Upper lobe of left lung (tissue), 6 donors: ENCODE measurements around the gene SLC49A3. TPM values are rescaled to one million over a fixed set of nuclear protein-coding genes. Genes with fewer than 3 reads are reported as not detected.

Experiments used
- ATAC-seq, 2 donors: fragments of 200-7000 bp; cut with Tn5 transposase; one replicate each; pipeline ENCODE4 v1.9.1; 2022; ENCODE audit warnings: mild to moderate bottlenecking in 2 of 2, moderate library complexity in 2 of 2; ENCODE audit not compliant: low FRiP score in 2 of 2
- DNase-seq, 2 donors: peaks; one replicate each; pipeline ENCODE4 v3.0.0-alpha.2; 2019 to 2020
- H3K27ac ChIP-seq, 4 donors: fragments of 200-600 bp; sonication (generic); one replicate each; pipeline ENCODE4 v1.5.1; 2016 to 2019
- H3K27me3 ChIP-seq, 4 donors: fragments of 200-600 bp; sonication (generic); one replicate each; pipeline ENCODE4 v1.5.1; 2017 to 2019
- H3K36me3 ChIP-seq, 4 donors: fragments of 200-600 bp; sonication (generic); one replicate each; pipeline ENCODE4 v1.5.1; 2016 to 2019
- H3K4me1 ChIP-seq, 4 donors: fragments of 200-600 bp; sonication (generic); one replicate each; pipeline ENCODE4 v1.5.1; 2018 to 2019
- H3K4me3 ChIP-seq, 4 donors: fragments of 200-600 bp; sonication (generic); one replicate each; pipeline ENCODE4 v1.5.1; 2017 to 2019; ENCODE audit warnings: mild to moderate bottlenecking in 2 of 4, moderate library complexity in 1 of 4
- H3K9me3 ChIP-seq, 4 donors: fragments of 200-600 bp; sonication (generic); one replicate each; pipeline ENCODE4 v1.5.1; 2018 to 2019
- EP300 ChIP-seq, 4 donors: sonication (generic); formaldehyde crosslinking; IDR thresholded peaks; one replicate each; pipeline ENCODE4 v1.5.1; 2017; ENCODE audit warnings: antibody characterized with exemption in 4 of 4, control low read depth in 2 of 4
- POLR2A ChIP-seq, 4 donors: fragments of 450-650 bp; IDR thresholded peaks; one replicate each; pipeline ENCODE4 v1.5.1; 2016 to 2017; ENCODE audit warnings: antibody characterized with exemption in 4 of 4, mild to moderate bottlenecking in 2 of 4
- POLR2AphosphoS5 ChIP-seq, 2 donors: sonication (generic); formaldehyde crosslinking; IDR thresholded peaks; one replicate each; pipeline ENCODE4 v1.5.1; 2017; ENCODE audit warnings: antibody characterized with exemption in 2 of 2
- WGBS, 2 donors: methylation state at CpG; one replicate each; pipeline ENCODE4 v1.1.5; 2017 to 2018; 5-methylcytosine and 5-hydroxymethylcytosine counted together
- total RNA-seq, 6 donors: library from RNA; depleted of rRNA in 4 of 6; stranded (reverse); fragments of >200 nt in 4 of 6; gene quantifications; one replicate each; pipeline versions ENCODE4 v1.1.0 to v1.2.1, GENCODE V29; 2016 to 2021
- TF ChIP-seq, protein P1 (sequence below), 6 experiments: fragments of 450-650 bp in 4 of 6; fragments of 200-600 bp in 2 of 6; sonication (generic) in 2 of 6; IDR thresholded peaks; one replicate each; pipeline ENCODE4 v1.5.1; 2016 to 2019; ENCODE audit warnings: antibody characterized with exemption in 6 of 6
- donor health status: DM: no; HTN: no; CAD: no; lungs with moderate emphysema.
- donor health status: DM: no; HTN: yes; CAD: no; lungs with severe emphysema.

Gene SLC49A3
- total RNA-seq, 6 donors from 2014 or later = 12.2 to 65.0 (median 32.3) TPM

GRCh38 chr4:710116-710515, 21.2 kb upstream of the SLC49A3 start:
- no peaks in the 10 kb centered on the region for H3K9me3 ChIP-seq
- no peak overlapping the region for H3K4me3 ChIP-seq
- 65 to 77% methylated on average over 3 to 9 of the region's 9 CpGs for WGBS, 2 donors
- peaks cover 19 to 52% (median 25%) of the 10 kb centered on the region in 4 donors for H3K4me1 ChIP-seq
- ATAC-seq = no peak
- peak overlapping the region in 2 of 4 donors; percentile 15 to 40 for H3K27ac ChIP-seq
- peaks cover 0 to 8% (median 0%) of the 10 kb centered on the region in 4 donors for H3K36me3 ChIP-seq
- no peaks in the 10 kb centered on the region for H3K27me3 ChIP-seq
- DNase-seq = no peak
- no peak for TF ChIP-seq POLR2AphosphoS5 (IDR thresholded peaks at IDR 0.05)
- no peak for TF ChIP-seq POLR2A (IDR thresholded peaks at IDR 0.05)
- no peak for TF ChIP-seq EP300 (IDR thresholded peaks at IDR 0.05)
- TF ChIP-seq, protein P1, sequence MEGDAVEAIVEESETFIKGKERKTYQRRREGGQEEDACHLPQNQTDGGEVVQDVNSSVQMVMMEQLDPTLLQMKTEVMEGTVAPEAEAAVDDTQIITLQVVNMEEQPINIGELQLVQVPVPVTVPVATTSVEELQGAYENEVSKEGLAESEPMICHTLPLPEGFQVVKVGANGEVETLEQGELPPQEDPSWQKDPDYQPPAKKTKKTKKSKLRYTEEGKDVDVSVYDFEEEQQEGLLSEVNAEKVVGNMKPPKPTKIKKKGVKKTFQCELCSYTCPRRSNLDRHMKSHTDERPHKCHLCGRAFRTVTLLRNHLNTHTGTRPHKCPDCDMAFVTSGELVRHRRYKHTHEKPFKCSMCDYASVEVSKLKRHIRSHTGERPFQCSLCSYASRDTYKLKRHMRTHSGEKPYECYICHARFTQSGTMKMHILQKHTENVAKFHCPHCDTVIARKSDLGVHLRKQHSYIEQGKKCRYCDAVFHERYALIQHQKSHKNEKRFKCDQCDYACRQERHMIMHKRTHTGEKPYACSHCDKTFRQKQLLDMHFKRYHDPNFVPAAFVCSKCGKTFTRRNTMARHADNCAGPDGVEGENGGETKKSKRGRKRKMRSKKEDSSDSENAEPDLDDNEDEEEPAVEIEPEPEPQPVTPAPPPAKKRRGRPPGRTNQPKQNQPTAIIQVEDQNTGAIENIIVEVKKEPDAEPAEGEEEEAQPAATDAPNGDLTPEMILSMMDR (IDR thresholded peaks at IDR 0.05) = no peak

- Histone ChIP-seq H3K27ac (peak overlapping the region in 1 of 4 donors; percentile 15), H3K4me1 (peaks cover 21 to 60% (median 25%) of the 10 kb centered on the region in 4 donors), H3K4me3 (no peak overlapping the region), H3K36me3 (peaks cover 0 to 5% (median 0%) of the 10 kb centered on the region in 4 donors), H3K9me3 (no peaks in the 10 kb centered on the region), H3K27me3 (no peaks in the 10 kb centered on the region)
- ATAC-seq (no peak), DNase-seq (no peak)
- TF ChIP-seq POLR2A (IDR thresholded peaks at IDR 0.05) (no peak), EP300 (IDR thresholded peaks at IDR 0.05) (no peak), POLR2AphosphoS5 (IDR thresholded peaks at IDR 0.05) (no peak)
- TF ChIP-seq, protein P1 (IDR thresholded peaks at IDR 0.05) = no peak
- WGBS, 2 donors = 92 to 97% methylated on average over 6 of the region's 6 CpGs
Measured at GRCh38 chr4:709348-709747, 20.4 kb upstream of the SLC49A3 start.

DNA sequence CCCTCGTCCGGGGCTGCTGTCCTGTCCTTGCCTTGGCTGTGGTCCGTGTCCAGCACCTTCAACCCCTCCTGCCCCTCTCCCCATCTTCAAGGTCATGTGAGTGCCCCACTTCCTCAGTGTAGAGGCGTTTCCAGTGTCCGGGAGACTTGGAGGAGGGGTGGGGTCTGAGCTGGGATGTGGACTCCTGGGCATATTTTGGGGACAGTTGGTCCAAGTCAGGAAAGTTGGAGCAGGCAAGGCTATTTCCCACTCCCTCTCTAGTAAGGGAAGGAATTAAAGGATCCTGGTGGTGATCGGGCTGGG, 19.6 kb upstream of the SLC49A3 start:
- H3K36me3 ChIP-seq = no peaks in the 10 kb centered on the region
- no peak for ATAC-seq
- H3K4me3 ChIP-seq = peak overlapping the region in 1 of 4 donors; percentile 84
- TF ChIP-seq EP300 (IDR thresholded peaks at IDR 0.05) (no peak), POLR2AphosphoS5 (IDR thresholded peaks at IDR 0.05) (no peak), POLR2A (IDR thresholded peaks at IDR 0.05) (no peak)
- TF ChIP-seq, protein P1 (IDR thresholded peaks at IDR 0.05) = no peak
- 69 to 72% methylated on average over 3 to 6 of the region's 6 CpGs for WGBS, 2 donors
- H3K27me3 ChIP-seq = no peaks in the 10 kb centered on the region
- peaks cover 21 to 60% (median 25%) of the 10 kb centered on the region in 4 donors for H3K4me1 ChIP-seq
- no peak overlapping the region for H3K27ac ChIP-seq
- DNase-seq = no peak
- H3K9me3 ChIP-seq = no peaks in the 10 kb centered on the region

GRCh38 chr4:707929-708630, 19.1 kb upstream of the SLC49A3 start:
- H3K9me3 ChIP-seq = no peaks in the 10 kb centered on the region
- H3K4me1 ChIP-seq = peaks cover 21 to 60% (median 25%) of the 10 kb centered on the region in 4 donors
- no peaks in the 10 kb centered on the region for H3K27me3 ChIP-seq
- TF ChIP-seq POLR2AphosphoS5 (IDR thresholded peaks at IDR 0.05) = no peak
- no peak for TF ChIP-seq POLR2A (IDR thresholded peaks at IDR 0.05)
- TF ChIP-seq EP300 (IDR thresholded peaks at IDR 0.05) = no peak
- TF ChIP-seq, protein P1 (IDR thresholded peaks at IDR 0.05) = no peak
- peak overlapping the region in 1 of 4 donors; percentile 84 for H3K4me3 ChIP-seq
- DNase-seq = peak in 1 of 2 donors; percentile 57
- H3K27ac ChIP-seq = peak overlapping the region in 2 of 4 donors; percentile 7 to 10
- ATAC-seq = no peak
- WGBS, 2 donors = 70% methylated on average over 6 of the region's 11 CpGs; no CpG with 5 or more reads in 1 of the 2 donors
- H3K36me3 ChIP-seq = no peaks in the 10 kb centered on the region
